Hepatocyte (in vitro differentiated cells): ENCODE results near the gene WFDC13. TPM values are rescaled to one million over a fixed set of nuclear protein-coding genes. Genes with fewer than 3 reads are reported as not detected.

Experiments used
- DNase-seq: peaks from one replicate; pipeline ENCODE4 v3.0.0-alpha.2; 2016; ENCODE audit warnings: low spot score
- H2AFZ ChIP-seq: fragments of 200-600 bp; sonication (generic); 2 replicates; pipeline ENCODE4 v1.6.0; 2016; ENCODE audit warnings: antibody characterized with exemption, mild to moderate bottlenecking
- H3K27ac ChIP-seq: fragments of 200-600 bp; sonication (generic); 2 replicates; pipeline ENCODE4 v1.5.1; 2016; ENCODE audit warnings: mild to moderate bottlenecking
- H3K27me3 ChIP-seq: fragments of 200-600 bp; sonication (generic); 2 replicates; pipeline ENCODE4 v1.6.1; 2016
- H3K36me3 ChIP-seq: fragments of 200-600 bp; sonication (generic); replicated peaks from 2 replicates; pipeline ENCODE4 v1.5.1; 2016; ENCODE audit warnings: low read depth; ENCODE audit not compliant: insufficient read depth
- H3K4me1 ChIP-seq: fragments of 200-600 bp; sonication (generic); 2 replicates; pipeline ENCODE4 v1.5.1; 2016; ENCODE audit warnings: mild to moderate bottlenecking, moderate library complexity; ENCODE audit not compliant: insufficient read depth
- H3K4me2 ChIP-seq: fragments of 200-600 bp; sonication (generic); 2 replicates; pipeline ENCODE4 v1.6.0; 2016
- H3K4me3 ChIP-seq: fragments of 200-600 bp; sonication (generic); 2 replicates; pipeline ENCODE4 v1.5.1; 2016; ENCODE audit warnings: mild to moderate bottlenecking
- H3K79me2 ChIP-seq: fragments of 200-600 bp; sonication (generic); 2 replicates; pipeline ENCODE4 v1.6.0; 2017; ENCODE audit warnings: mild to moderate bottlenecking
- H3K9me2 ChIP-seq: fragments of 200-600 bp; sonication (generic); replicated peaks from 2 replicates; pipeline ENCODE4 v1.6.0; 2017; ENCODE audit warnings: mild to moderate bottlenecking; ENCODE audit not compliant: insufficient read depth
- H3K9me3 ChIP-seq: fragments of 200-600 bp; sonication (generic); 2 replicates; pipeline ENCODE4 v1.5.1; 2016; ENCODE audit warnings: low read depth, mild to moderate bottlenecking
- H4K20me1 ChIP-seq: fragments of 200-600 bp; sonication (generic); 2 replicates; pipeline ENCODE4 v1.6.0; 2016; ENCODE audit warnings: mild to moderate bottlenecking; ENCODE audit not compliant: insufficient read depth, poor library complexity, severe bottlenecking
- CTCF ChIP-seq: fragments of 200-600 bp; sonication (generic); IDR thresholded peaks from 2 replicates; pipeline ENCODE4 v1.5.1; 2016; ENCODE audit warnings: antibody characterized with exemption, mild to moderate bottlenecking; ENCODE audit not compliant: poor library complexity
- EZH2 ChIP-seq: fragments of 200-600 bp; sonication (generic); IDR thresholded peaks from 2 replicates; pipeline ENCODE4 v1.6.1; 2016; ENCODE audit warnings: antibody characterized with exemption, mild to moderate bottlenecking, borderline replicate concordance
- EZH2phosphoT487 ChIP-seq: fragments of 200-600 bp; sonication (generic); IDR thresholded peaks from one replicate; pipeline ENCODE4 v1.6.1; 2018; ENCODE audit warnings: antibody characterized with exemption, mild to moderate bottlenecking, low read depth, moderate library complexity; ENCODE audit not compliant: unreplicated experiment, severe bottlenecking
- WGBS: methylation state at CpG from one replicate; pipeline ENCODE4 v1.1.6; 2016; ENCODE audit warnings: low lambda C conversion rate; ENCODE audit errors: missing lambda C conversion rate; 5-methylcytosine and 5-hydroxymethylcytosine counted together
- polyA plus RNA-seq: library from polyadenylated mRNA; unstranded; fragments of >200 nt; fragmentation: Nextera tagmentation; extraction: Ambion mirVana; gene quantifications from 2 replicates; pipeline ENCODE4 v1.2.1, GENCODE V29; 2016
- total RNA-seq: library from RNA; depleted of rRNA; stranded (reverse); fragments of >200 nt; gene quantifications from 2 replicates; pipeline ENCODE4 v1.2.3, GENCODE V29; 2014

Gene WFDC13
- total and polyA plus RNA-seq, 2 experiments from 2014 or later, result not detected

GRCh38 chr20:45735988-45736387 is 34.1 kb downstream of the WFDC13 start:
- Histone ChIP-seq H3K9me3 (no peaks in the 10 kb centered on the region), H3K27ac (no peak overlapping the region), H4K20me1 (no peaks in the 10 kb centered on the region), H3K9me2 (no peaks in the 10 kb centered on the region), H3K79me2 (no peaks in the 10 kb centered on the region), H3K27me3 (no peaks in the 10 kb centered on the region), H2AFZ (no peak overlapping the region), H3K36me3 (no peaks in the 10 kb centered on the region), H3K4me1 (no peaks in the 10 kb centered on the region), H3K4me2 (no peak overlapping the region), H3K4me3 (no peak overlapping the region)
- no peak for DNase-seq
- no peak for TF ChIP-seq CTCF
- no peak for TF ChIP-seq EZH2phosphoT487
- no peak for TF ChIP-seq EZH2
- 98% methylated on average over 22 of the region's 23 CpGs for WGBS

GRCh38 chr20:45742596-45742995 is 40.8 kb downstream of the WFDC13 start:
- no peaks in the 10 kb centered on the region for H3K27me3 ChIP-seq
- no peaks in the 10 kb centered on the region for H3K9me3 ChIP-seq
- H3K36me3 ChIP-seq, result no peaks in the 10 kb centered on the region
- no peak overlapping the region for H3K27ac ChIP-seq
- 86% methylated on average over 4 of the region's 4 CpGs for WGBS
- H3K79me2 ChIP-seq, result no peaks in the 10 kb centered on the region
- no peaks in the 10 kb centered on the region for H3K4me1 ChIP-seq
- no peak for DNase-seq
- no peaks in the 10 kb centered on the region for H3K9me2 ChIP-seq
- no peak overlapping the region for H3K4me2 ChIP-seq
- no peaks in the 10 kb centered on the region for H4K20me1 ChIP-seq
- no peak overlapping the region for H3K4me3 ChIP-seq
- no peak for TF ChIP-seq EZH2phosphoT487
- TF ChIP-seq EZH2, result no peak
- no peak for TF ChIP-seq CTCF
- no peak overlapping the region for H2AFZ ChIP-seq

- H4K20me1 ChIP-seq, result no peaks in the 10 kb centered on the region
- no peak for TF ChIP-seq CTCF
- TF ChIP-seq EZH2, result no peak
- TF ChIP-seq EZH2phosphoT487, result no peak
- no peak for DNase-seq
Measured at GRCh38 chr20:45745015-45745414, 43.2 kb downstream of the WFDC13 start.

GRCh38 chr20:45751721-45752120 is 49.9 kb downstream of the WFDC13 start:
- H4K20me1 ChIP-seq, result no peaks in the 10 kb centered on the region
- no peaks in the 10 kb centered on the region for H3K36me3 ChIP-seq
- H2AFZ ChIP-seq, result no peak overlapping the region
- H3K4me1 ChIP-seq, result no peaks in the 10 kb centered on the region
- no peak overlapping the region for H3K4me3 ChIP-seq
- H3K27ac ChIP-seq, result no peak overlapping the region
- H3K9me3 ChIP-seq, result no peaks in the 10 kb centered on the region
- H3K79me2 ChIP-seq, result no peaks in the 10 kb centered on the region
- H3K4me2 ChIP-seq, result no peak overlapping the region
- no peak for TF ChIP-seq EZH2phosphoT487
- TF ChIP-seq EZH2, result no peak
- no peak for TF ChIP-seq CTCF
- 81% methylated on average over 1 of the region's 1 CpG for WGBS
- DNase-seq, result no peak
- H3K27me3 ChIP-seq, result no peaks in the 10 kb centered on the region
- no peaks in the 10 kb centered on the region for H3K9me2 ChIP-seq

More at GRCh38 chr20:45745015-45745414, 43.2 kb downstream of the WFDC13 start:
- Histone ChIP-seq H3K27ac (no peak overlapping the region), H3K4me1 (no peaks in the 10 kb centered on the region), H3K9me3 (no peaks in the 10 kb centered on the region), H2AFZ (no peak overlapping the region), H3K4me2 (no peak overlapping the region), H3K79me2 (no peaks in the 10 kb centered on the region), H3K27me3 (no peaks in the 10 kb centered on the region), H3K4me3 (no peak overlapping the region), H3K9me2 (no peaks in the 10 kb centered on the region), H3K36me3 (no peaks in the 10 kb centered on the region)
